Fibroblast of lung (primary cell): ENCODE results near the gene TAS1R1. TPM values are rescaled to one million over a fixed set of nuclear protein-coding genes. Genes with fewer than 3 reads are reported as not detected.
A peak's percentile ranks its signal among the peaks of the same experiment; 100 is the strongest.

ENCODE experiments used
- DNase-seq, 2 donors: peaks; one replicate each; pipeline versions ENCODE4 v3.0.0 to v3.0.0-alpha.2; 2010; ENCODE audit warnings: low read depth in 2 of 2
- H2AFZ ChIP-seq: 2 replicates; pipeline ENCODE4 v1.5.1; 2012; ENCODE audit warnings: low read length, control low read depth, inconsistent platforms
- H3K27ac ChIP-seq: 2 replicates; pipeline ENCODE4 v1.5.1; 2011; ENCODE audit warnings: low read length, control low read depth; ENCODE audit not compliant: insufficient read depth
- H3K27me3 ChIP-seq: 2 replicates; pipeline ENCODE4 v1.5.1; 2011; ENCODE audit warnings: mild to moderate bottlenecking, low read length; ENCODE audit not compliant: control insufficient read depth, insufficient read depth
- H3K36me3 ChIP-seq: 2 replicates; pipeline ENCODE4 v1.5.1; 2011; ENCODE audit warnings: low read length; ENCODE audit not compliant: control insufficient read depth, insufficient read depth
- H3K4me1 ChIP-seq: 2 replicates; pipeline ENCODE4 v1.5.1; 2011; ENCODE audit warnings: low read length; ENCODE audit not compliant: control insufficient read depth, insufficient read depth; ENCODE audit errors: extremely low read depth
- H3K4me2 ChIP-seq: 2 replicates; pipeline ENCODE4 v1.5.1; 2011; ENCODE audit warnings: low read length, control low read depth; ENCODE audit not compliant: insufficient read depth; ENCODE audit errors: extremely low read depth
- H3K4me3 ChIP-seq, 4 experiments: fragments of 200-600 bp in 1 of 4; sonication (generic) in 1 of 4; replicated peaks in 1 of 4; 2 replicates each; pipeline ENCODE4 v1.5.1; 2011 to 2016; ENCODE audit warnings: low read length in 4 of 4, low read depth in 3 of 4, mild to moderate bottlenecking in 3 of 4, control low read depth in 2 of 4, inconsistent platforms in 1 of 4, mixed read lengths in 1 of 4; ENCODE audit not compliant: insufficient read depth in 1 of 4; ENCODE audit errors: control extremely low read depth in 1 of 4
- H3K79me2 ChIP-seq: 2 replicates; pipeline ENCODE4 v1.5.1; 2012; ENCODE audit warnings: mild to moderate bottlenecking, low read length, inconsistent platforms; ENCODE audit not compliant: control insufficient read depth, insufficient read depth
- H3K9ac ChIP-seq: 2 replicates; pipeline ENCODE4 v1.5.1; 2011; ENCODE audit warnings: mild to moderate bottlenecking, low read length, control low read depth; ENCODE audit not compliant: insufficient read depth
- H3K9me3 ChIP-seq: 2 replicates; pipeline ENCODE4 v1.5.1; 2012; ENCODE audit warnings: low read depth, low read length; ENCODE audit not compliant: control insufficient read depth, insufficient read depth
- H4K20me1 ChIP-seq: 2 replicates; pipeline ENCODE4 v1.5.1; 2011; ENCODE audit warnings: low read length; ENCODE audit not compliant: control insufficient read depth, insufficient read depth; ENCODE audit errors: extremely low read depth
- EZH2 ChIP-seq: IDR thresholded peaks from 2 replicates; pipeline ENCODE4 v1.5.1; 2012; ENCODE audit warnings: low read length, control low read depth, mild to moderate bottlenecking; ENCODE audit errors: missing control alignments
- polyA plus RNA-seq, 2 donors: library from polyadenylated mRNA; depleted of rRNA in 1 of 2; stranded (reverse) in 1 of 2; unstranded in 1 of 2; fragments of >200 nt; gene quantifications; 2 replicates each; pipeline ENCODE4 v1.2.1, GENCODE V29; 2011 to 2012; ENCODE audit warnings: missing spikeins in 1 of 2
- total RNA-seq: library from RNA; depleted of rRNA; stranded (reverse); fragments of >200 nt; gene quantifications from 2 replicates; pipeline ENCODE4 v1.2.1, GENCODE V29; 2014
- TF ChIP-seq, protein P1 (sequence below), 2 donors: IDR thresholded peaks in 1 of 2; conservative IDR thresholded peaks in 1 of 2; 1 replicate in 1 of 2; 2 replicates in 1 of 2; pipeline ENCODE4 v1.5.1; 2011 to 2012; ENCODE audit warnings: low read length in 2 of 2, control low read depth in 1 of 2, inconsistent platforms in 1 of 2, low read depth in 1 of 2, mild to moderate bottlenecking in 1 of 2

TAS1R1 gene
- total and polyA plus RNA-seq, 2 donors (not counting 1 experiment from before 2014, with no cell fraction given), result 0.10 to 0.17 TPM

DNA sequence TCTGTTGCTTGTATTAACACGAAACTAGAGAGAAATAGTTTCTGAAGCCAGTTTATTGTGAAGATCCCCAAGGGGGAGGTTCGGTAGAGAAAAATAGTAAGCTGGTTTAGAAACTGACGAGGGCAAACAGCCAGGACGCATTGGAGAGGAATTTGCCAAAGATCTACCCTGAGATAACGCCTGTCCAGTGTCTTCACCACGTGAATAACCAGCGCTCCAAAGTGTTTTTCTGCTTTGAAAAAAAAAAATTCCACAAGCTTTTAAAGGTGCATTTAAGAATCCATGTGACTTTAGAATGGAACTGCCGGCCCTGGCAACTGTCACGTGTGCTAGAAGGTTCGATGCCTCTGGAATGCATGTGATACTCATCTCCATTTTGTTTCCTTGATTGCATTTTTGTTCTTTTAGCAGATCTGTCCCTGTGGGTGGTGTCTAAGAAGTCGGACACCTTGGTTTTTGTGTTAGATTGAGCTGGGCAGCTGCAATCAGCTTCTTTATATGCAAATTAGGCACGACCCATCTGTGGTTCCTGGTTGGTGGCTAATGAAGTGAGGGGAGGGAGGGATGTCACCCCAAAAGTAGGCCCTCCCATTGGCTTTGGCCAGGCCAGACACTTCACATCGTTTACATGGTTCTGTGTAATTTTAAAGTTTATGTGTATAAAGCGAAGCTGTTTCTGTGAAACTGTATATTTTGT is 68.3 kb downstream of the TAS1R1 start:
- Histone ChIP-seq H3K4me2 (no peak overlapping the region), H3K27me3 (no peaks in the 10 kb centered on the region), H3K27ac (no peak overlapping the region), H3K79me2 (peaks cover 40% of the 10 kb centered on the region), H2AFZ (no peak overlapping the region), H3K36me3 (peaks cover 29% of the 10 kb centered on the region), H3K9me3 (no peaks in the 10 kb centered on the region), H3K9ac (no peak overlapping the region), H3K4me1 (no peaks in the 10 kb centered on the region), H4K20me1 (no peaks in the 10 kb centered on the region), H3K4me3 (no peak overlapping the region)
- DNase-seq, result no peak
- TF ChIP-seq, protein P1, sequence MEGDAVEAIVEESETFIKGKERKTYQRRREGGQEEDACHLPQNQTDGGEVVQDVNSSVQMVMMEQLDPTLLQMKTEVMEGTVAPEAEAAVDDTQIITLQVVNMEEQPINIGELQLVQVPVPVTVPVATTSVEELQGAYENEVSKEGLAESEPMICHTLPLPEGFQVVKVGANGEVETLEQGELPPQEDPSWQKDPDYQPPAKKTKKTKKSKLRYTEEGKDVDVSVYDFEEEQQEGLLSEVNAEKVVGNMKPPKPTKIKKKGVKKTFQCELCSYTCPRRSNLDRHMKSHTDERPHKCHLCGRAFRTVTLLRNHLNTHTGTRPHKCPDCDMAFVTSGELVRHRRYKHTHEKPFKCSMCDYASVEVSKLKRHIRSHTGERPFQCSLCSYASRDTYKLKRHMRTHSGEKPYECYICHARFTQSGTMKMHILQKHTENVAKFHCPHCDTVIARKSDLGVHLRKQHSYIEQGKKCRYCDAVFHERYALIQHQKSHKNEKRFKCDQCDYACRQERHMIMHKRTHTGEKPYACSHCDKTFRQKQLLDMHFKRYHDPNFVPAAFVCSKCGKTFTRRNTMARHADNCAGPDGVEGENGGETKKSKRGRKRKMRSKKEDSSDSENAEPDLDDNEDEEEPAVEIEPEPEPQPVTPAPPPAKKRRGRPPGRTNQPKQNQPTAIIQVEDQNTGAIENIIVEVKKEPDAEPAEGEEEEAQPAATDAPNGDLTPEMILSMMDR (conservative IDR thresholded peaks at IDR 0.05 in 1 of 2, IDR thresholded peaks at IDR 0.05 in 1 of 2; ENCODE audit: low read depth in 1 of 2, low read length in 2 of 2), result no peak

DNA sequence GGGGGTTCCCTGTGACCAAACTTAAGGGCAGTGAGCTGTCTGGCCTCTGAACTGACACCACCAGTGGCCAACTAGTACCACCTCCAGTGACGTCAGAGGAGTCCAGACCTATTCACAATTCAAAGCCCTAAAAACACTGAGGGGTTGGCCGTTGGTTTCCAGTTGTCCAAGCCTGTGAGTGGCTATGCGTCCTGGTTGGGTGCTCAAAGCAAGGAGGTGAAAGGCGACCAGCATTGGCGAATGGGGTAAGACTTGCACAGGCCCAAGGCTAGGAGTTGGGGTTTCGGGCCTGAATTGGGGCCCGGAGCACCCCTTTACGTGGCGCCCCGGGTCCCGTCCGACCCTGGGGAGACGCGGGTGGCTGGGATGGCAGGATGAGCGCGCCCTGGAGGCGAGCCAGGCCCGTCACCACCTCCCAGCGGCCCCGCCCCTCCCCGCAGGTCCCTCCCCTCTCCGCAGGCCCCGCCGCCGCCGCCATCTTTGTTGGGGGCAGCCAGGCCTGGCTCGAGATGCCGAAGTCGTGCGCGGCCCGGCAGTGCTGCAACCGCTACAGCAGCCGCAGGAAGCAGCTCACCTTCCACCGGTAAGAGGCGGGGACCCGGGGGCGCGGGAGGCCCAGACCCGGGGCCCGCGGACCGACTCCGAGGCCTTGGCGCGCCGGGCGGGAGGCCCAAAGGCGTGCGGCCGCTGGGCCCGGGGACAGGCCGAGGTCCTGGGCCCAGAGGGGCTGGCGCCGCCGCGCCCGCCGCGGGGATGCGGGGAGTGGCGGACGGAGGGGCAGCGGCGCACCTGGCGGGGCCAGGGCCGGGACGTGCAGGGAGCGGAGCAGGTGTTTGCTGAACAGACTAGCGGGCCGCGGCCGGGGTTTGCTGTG is 69.8 kb downstream of the TAS1R1 start, which contains the start of gene THAP3:
THAP3 (plus strand) TSS at position 159 of the 874 bp plus-strand sequence; CDS start at position 510, 351 bp downstream.
- TF ChIP-seq, protein P1 (conservative IDR thresholded peaks at IDR 0.05 in 1 of 2, IDR thresholded peaks at IDR 0.05 in 1 of 2; ENCODE audit: low read depth in 1 of 2, low read length in 2 of 2), result no peak
- TF ChIP-seq EZH2, result no peak
- peaks cover 36% of the 10 kb centered on the region for H3K36me3 ChIP-seq
- peaks cover 38% of the 10 kb centered on the region for H3K79me2 ChIP-seq
- H3K4me1 ChIP-seq, result no peaks in the 10 kb centered on the region
- peak within 1 kb of the TSS; percentile 82 for H3K27ac ChIP-seq
- peak within 1 kb of the TSS; percentile 88 for H3K4me2 ChIP-seq
- peak within 1 kb of the TSS; percentile 78 for H2AFZ ChIP-seq
- peak within 1 kb of the TSS; percentile 70 to 91 (median 87) for H3K4me3 ChIP-seq
- H4K20me1 ChIP-seq, result no peaks in the 10 kb centered on the region
- peak; percentile 87 to 93 for DNase-seq
- H3K9ac ChIP-seq, result peak within 1 kb of the TSS; percentile 82
- no peaks in the 10 kb centered on the region for H3K9me3 ChIP-seq
- H3K27me3 ChIP-seq, result no peaks in the 10 kb centered on the region

DNA sequence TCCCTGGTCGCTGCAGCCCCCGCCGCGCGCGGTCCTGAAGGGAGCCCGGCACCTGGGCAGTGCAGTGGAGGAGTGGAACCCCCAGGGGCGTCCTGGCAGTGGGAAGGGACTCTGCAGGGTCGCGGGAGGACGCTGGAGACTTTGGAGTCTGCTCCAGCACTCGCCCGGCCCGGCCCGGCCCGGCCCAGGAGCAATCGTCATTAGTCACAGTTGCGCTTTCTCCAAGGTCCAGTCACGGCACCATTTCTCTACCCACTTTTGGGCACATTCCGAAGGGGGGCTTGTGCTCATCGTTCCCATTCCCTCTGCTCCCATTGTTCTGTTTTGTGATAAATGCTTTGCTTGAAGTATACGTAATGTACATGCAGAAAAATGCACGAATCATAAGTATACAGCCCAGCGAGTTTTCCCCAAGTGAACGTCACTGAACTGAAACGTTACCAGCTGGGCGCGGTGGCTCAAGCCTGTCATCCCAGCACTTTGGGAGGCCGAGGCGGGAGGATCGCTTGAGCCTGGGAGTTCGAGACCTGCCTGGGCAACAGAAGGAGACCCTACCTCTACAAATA is 70.6 kb downstream of the TAS1R1 start:
- Histone ChIP-seq H3K9me3 (no peaks in the 10 kb centered on the region), H3K36me3 (peaks cover 34% of the 10 kb centered on the region), H3K9ac (peak overlapping the region; percentile 82), H2AFZ (peak overlapping the region; percentile 78), H3K4me1 (no peaks in the 10 kb centered on the region), H4K20me1 (no peaks in the 10 kb centered on the region), H3K79me2 (peaks cover 35% of the 10 kb centered on the region), H3K27ac (peak overlapping the region; percentile 82), H3K27me3 (no peaks in the 10 kb centered on the region), H3K4me3 (peak overlapping the region; percentile 70 to 91 (median 87)), H3K4me2 (peak overlapping the region; percentile 80)
- DNase-seq, result peak; percentile 54 to 69
- TF ChIP-seq, protein P1 (conservative IDR thresholded peaks at IDR 0.05 in 1 of 2, IDR thresholded peaks at IDR 0.05 in 1 of 2; ENCODE audit: low read depth in 1 of 2, low read length in 2 of 2), result no peak
- TF ChIP-seq EZH2, result no peak
